NK-92 (cell line): Measurements from ENCODE around the gene NRBF2.
"Not testable (repeated sequence)": the region's sequence is repeated elsewhere in the genome, so short reads cannot be mapped to it uniquely, and the experiment has no call there.

Source experiments
- DNase-seq: peaks from one replicate; lab custom pipeline; 2025; ENCODE audit not compliant: unreplicated experiment; lab: John Stamatoyannopoulos, UW

Gene NRBF2

DNA sequence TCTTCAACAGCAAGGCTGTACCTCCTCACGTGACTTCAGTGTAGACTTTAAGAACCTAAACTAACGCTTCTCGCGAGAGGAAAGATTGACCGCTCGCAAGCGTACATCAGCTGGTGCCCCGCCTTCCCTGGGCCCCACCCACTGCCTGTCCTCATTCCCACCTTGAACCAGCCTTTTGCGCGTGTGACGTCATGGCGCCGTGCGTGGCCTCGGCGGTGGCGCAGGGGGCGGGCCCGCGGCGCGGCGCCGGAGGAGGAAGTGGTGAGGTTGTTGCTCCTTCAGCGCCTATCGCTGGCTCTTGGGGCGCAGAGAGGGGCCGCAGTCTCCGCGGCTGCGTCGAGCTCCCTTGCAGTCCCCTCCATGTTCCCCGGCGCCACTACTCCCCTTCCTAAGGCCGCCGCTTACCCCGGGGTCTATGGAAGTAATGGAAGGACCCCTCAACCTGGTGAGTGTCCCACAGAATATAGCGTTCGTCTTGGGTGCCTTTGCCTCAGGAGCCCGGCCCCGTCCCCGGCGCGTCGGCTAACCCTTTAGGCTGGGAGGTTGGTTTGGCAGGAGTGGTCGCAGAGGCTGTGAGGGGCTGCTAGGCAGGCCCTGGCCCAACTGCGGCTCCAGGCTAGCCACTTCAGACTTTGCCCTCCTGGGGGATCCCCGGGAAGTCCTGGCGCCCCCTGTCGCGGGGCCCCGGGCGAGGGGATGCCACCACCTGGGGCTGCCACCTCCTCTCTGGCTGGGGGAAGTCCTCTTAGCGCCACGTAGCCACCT lies at the start of gene NRBF2:
Gene NRBF2, plus strand, starts transcription at position 273 of the 765 bp plus-strand sequence. Its CDS starts 143 bp downstream, at position 416.
- peak; percentile 67 for DNase-seq

GRCh38 chr10:63083406-63083805 lies 49.7 kb upstream of the NRBF2 start:
- not testable (repeated sequence) for DNase-seq

DNA sequence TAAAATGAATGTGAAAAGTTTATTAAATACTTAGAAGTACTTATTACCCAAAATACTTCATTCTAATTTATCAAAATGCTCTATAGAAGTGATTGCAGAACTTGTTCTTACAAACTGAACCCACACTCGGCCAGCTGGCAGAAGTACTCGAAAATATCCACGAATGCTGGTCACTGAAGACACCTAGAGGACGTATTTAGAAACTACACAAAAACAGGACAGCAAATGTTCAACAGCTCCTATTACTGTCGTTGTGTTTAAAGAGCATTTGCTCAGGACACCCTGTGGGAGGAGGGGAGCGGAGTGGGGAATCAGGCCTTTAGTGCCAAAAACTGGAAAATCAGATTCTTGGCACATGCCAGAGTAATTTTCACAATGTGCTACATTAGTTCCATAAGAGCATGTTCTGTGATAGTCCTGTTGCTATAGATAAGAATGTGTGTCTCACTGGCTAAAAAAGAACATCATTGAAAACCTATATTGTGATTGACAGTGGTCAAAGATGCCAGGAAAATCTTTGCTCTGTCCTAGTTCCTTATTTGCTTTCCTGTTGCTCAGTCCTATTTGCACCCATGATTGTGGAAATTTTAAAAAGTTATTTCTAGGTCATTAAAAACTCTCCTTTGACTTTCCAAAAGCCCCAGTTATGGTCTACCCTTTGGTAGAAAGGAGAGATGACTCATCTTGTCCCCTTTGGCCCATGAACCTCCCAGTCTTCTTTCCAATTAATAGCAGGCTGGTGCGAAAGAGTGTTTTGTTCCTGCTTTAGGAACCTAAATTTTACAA lies 49.0 kb upstream of the NRBF2 start:
- no peak for DNase-seq

GRCh38 chr10:63084690-63085382 lies 48.3 kb upstream of the NRBF2 start:
- no peak for DNase-seq

- no peak for DNase-seq
Observed at GRCh38 chr10:63093227-63093626, 39.9 kb upstream of the NRBF2 start.

- DNase-seq = no peak
Observed at GRCh38 chr10:63094405-63094804, 38.7 kb upstream of the NRBF2 start.

DNA sequence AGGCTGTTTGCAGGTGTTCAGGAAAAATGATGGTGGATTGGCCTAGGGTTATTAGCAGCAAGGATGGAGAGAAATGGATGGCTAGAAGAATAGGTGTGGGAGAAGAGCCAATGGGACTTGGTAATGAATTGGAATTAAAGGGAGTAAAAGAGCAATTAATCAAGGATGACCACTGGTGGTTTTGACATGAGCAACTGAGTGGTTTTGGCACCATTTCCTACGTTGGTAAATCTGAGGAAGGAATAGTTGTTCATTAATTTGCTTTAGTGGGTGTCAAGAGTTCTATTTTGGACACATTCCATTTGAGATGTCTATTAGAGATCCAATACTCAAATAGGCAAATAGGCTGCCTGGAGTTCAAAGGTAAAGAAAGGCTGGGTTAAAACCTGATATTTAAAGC lies 38.2 kb upstream of the NRBF2 start:
- DNase-seq = no peak

- no peak for DNase-seq
Observed at GRCh38 chr10:63099734-63100133, 33.4 kb upstream of the NRBF2 start.

DNA sequence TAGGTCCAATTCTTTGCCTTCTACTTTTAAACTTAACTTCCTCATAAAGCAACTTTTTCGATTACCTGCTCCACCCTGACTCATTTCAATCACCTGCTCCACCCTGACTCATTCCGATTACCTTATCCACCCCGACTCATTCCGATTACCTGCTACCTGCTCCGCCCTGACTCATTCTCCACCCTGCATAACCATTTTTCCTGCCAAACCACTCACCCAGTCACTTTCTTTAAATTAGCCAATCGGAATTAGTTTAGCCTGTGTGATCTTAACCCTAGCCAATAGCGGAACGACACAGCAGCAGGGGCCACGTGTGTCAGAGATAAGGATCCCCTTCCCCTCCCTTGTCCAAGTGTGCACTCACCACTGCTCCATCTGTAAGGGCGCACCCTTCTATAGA lies 32.0 kb upstream of the NRBF2 start:
- DNase-seq = not testable (repeated sequence)

DNA sequence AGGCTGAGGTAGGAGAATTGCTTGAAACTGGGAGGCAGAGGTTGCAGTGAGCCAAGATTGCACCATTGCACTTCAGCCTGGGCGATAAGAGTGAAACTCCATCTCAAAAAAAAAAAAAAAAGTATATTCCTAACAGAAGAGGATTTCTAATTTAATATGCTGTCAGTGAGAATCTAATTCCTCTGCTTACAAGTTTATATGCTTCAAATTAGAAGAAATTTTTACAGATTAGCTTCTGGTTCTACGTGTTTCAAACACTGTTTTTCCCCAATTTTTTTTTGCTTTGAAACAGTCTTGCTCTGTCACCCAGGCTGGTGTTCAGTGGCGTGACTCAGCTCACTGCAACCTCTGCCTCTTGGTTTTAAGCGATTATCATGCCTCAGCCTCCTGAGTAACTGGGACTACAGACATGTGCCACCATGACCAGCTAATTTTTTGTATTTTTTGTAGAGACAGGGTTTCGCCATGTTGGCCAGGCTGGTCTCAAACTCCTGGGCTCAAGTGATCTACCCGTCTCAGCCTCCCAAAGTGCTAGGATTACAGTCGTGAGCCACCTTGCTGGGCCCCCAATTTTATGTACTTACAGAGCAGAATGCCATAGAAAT lies 30.7 kb upstream of the NRBF2 start:
- not testable (repeated sequence) for DNase-seq

DNA sequence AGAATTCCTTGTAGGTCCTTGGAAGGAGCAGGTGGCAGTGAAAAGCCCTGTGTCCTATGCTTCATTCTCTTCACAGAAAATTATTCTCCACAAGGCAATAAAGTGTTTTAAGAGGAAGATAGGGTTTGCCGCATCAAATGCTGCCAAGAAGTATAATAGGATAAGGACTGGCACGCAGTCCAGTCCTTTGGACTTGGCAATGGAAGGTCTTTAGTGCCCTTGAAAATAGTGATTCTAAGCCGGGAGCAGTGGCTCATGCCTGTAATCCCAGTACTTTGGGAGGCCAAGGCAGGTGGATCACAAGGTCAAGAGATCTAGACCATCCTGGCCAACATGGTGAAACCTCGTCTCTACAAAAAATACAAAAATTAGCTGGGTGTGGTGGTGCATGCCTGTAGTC lies 29.9 kb upstream of the NRBF2 start:
- DNase-seq = not testable (repeated sequence)

- DNase-seq = no peak
Observed at GRCh38 chr10:63103971-63104409, 29.1 kb upstream of the NRBF2 start.

DNA sequence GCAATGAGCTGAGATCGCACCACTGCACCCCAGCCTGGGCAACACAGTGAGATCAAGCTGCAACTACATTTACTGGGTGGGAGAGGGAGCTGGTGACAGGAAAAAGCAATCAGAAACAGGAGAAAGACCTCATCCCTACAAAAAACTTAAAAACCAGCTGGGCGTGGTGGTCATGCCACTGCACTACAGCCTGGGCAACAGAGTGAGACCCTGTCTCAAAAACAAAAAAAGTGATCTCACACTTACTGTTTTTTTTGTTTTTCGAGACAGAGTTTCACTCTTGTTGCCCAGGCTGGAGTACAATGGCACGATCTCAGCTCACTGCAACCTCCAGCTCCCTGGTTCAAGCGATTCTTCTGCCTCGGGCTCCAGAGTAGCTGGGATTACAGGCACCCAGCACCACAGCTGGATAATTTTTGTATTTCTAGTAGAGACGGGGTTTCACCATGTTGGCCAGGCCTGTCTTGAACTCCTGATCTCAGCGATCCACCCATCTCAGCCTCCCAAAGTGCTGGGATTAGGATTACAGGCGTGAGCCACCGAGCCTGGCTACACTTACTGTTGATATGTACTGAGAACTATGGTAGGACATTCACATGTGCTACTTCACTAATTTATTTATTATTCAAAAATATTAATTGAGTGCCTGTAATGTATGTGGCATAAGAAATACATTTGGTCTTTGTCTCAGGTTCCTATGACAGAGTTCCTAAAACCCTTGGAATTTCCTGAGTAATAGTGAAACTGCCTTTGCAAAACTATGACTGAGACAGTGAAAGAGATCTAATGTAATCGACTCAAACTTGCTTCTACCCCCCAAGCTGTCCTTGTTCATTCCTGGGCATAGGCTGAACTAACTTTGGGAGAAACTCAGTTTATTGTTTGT lies 27.7 kb upstream of the NRBF2 start:
- no peak for DNase-seq

DNA sequence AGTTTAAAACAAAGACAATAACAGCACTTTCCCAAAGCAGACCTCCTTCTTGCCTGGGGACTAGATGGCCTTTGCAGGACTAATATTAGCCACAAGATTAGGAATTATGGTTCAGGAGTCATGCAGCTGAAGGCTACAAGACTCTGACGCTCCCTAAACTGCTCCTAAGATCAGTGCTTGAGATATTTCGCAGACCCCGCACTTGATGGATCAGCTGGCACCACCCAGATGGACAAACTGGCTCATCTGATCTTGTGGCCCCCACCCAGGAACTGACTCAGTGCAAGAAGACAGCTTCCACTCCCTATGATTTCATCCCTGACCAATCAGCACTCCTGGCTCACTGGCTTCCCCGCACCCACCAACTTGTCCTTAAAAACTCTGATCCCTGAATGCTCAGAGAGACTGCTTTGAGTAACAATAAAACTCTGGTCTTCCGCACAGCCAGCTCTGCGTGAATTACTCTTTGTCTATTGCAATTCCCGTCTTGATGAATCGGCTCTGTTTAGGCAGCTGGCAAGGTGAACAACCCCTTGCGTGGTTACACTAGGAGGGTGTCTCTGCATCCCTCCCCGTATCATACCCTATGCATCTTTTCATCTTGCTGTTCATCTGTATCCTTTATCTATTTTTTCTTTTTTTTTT lies 26.9 kb upstream of the NRBF2 start:
- DNase-seq = no peak

GRCh38 chr10:63107943-63108437 lies 25.1 kb upstream of the NRBF2 start:
- DNase-seq = no peak

GRCh38 chr10:63110940-63111339 lies 22.2 kb upstream of the NRBF2 start:
- no peak for DNase-seq

- DNase-seq = no peak
Observed at GRCh38 chr10:63114031-63114814, 18.9 kb upstream of the NRBF2 start.

- DNase-seq = no peak
Observed at GRCh38 chr10:63115732-63116383, 17.3 kb upstream of the NRBF2 start.
